Epithelial cell of proximal tubule (primary cell): ENCODE results near the gene AKAP5. TPM values are rescaled to one million over a fixed set of nuclear protein-coding genes. Genes with fewer than 3 reads are reported as not detected.

ENCODE experiments used
- DNase-seq: peaks from one replicate; pipeline ENCODE4 v3.0.0-alpha.2; 2011; ENCODE audit warnings: low read depth
- H3K4me3 ChIP-seq: 2 replicates; pipeline ENCODE4 v1.5.1; 2011; ENCODE audit warnings: low read depth, mild to moderate bottlenecking, low read length
- CTCF ChIP-seq: conservative IDR thresholded peaks from 2 replicates; pipeline ENCODE4 v1.5.1; 2012; ENCODE audit warnings: low read depth, mild to moderate bottlenecking, low read length
- total RNA-seq: library from RNA; depleted of rRNA; stranded (reverse); fragments of >200 nt; gene quantifications from 2 replicates; pipeline ENCODE4 v1.2.3, GENCODE V29; 2015

AKAP5 gene
- total RNA-seq, 1 donor from 2014 or later: 0.69 TPM

- peak; percentile 9 for TF ChIP-seq CTCF
- DNase-seq: peak; percentile 58
- H3K4me3 ChIP-seq: peak overlapping the region; percentile 68
These were observed 36.3 kb downstream of the AKAP5 start for GRCh38 chr14:64501411-64502171.

GRCh38 chr14:64502456-64502855 is 37.2 kb downstream of the AKAP5 start:
- H3K4me3 ChIP-seq: peak overlapping the region; percentile 68
- TF ChIP-seq CTCF: no peak
- DNase-seq: no peak

- H3K4me3 ChIP-seq: peak overlapping the region; percentile 68
- TF ChIP-seq CTCF: no peak
- DNase-seq: no peak
These were observed 37.7 kb downstream of the AKAP5 start for GRCh38 chr14:64502887-64503433.

- no peak for TF ChIP-seq CTCF
- no peak for DNase-seq
- H3K4me3 ChIP-seq: peak within 1 kb of the TSS; percentile 68
These were observed 38.4 kb downstream of the AKAP5 start, which contains the start of gene ZBTB25 for GRCh38 chr14:64503434-64504309. ZBTB25 (minus strand) TSS chr14:64503838; CDS start chr14:64490533, 13,305 bp downstream.

GRCh38 chr14:64504310-64504896 is 39.1 kb downstream of the AKAP5 start, which contains the start of gene ZBTB1:
ZBTB1 (plus strand) TSS chr14:64504770; CDS start chr14:64521505, 16,735 bp downstream.
- peak within 1 kb of the TSS; percentile 68 for H3K4me3 ChIP-seq
- TF ChIP-seq CTCF: no peak
- DNase-seq: no peak

GRCh38 chr14:64504897-64505794 is 39.8 kb downstream of the AKAP5 start:
- H3K4me3 ChIP-seq: peak overlapping the region; percentile 68
- DNase-seq: no peak
- TF ChIP-seq CTCF: no peak
